Measurements from ENCODE around the gene PCNX2.
"Not testable (repeated sequence)": the region's sequence is repeated elsewhere in the genome, so short reads cannot be mapped to it uniquely, and the experiment has no call there.

The PCNX2 gene

DNA sequence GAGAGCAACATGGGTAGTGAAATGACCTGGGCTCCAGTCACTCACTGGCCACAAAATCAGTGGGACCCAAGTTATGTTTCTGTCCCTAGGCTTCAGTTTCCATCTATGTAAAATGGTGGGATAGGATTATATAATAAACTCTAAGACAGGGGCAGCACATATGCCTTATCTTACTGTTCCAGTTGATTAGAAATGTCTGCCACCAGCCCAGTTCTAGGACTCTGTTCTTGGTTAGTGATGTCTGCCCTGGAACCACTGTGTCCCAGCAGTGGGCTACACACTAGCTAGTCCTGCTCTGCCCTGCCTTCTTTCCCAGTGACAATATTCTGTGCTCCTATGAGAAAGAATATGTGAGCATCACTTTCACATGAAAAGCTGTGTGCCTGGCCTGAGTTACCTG lies 138.3 kb downstream of the PCNX2 start:
- DNase-seq: no peak

- DNase-seq: no peak
These were observed 143.7 kb downstream of the PCNX2 start for GRCh38 chr1:233151861-233152260.

- DNase-seq: no peak
These were observed 151.1 kb downstream of the PCNX2 start for GRCh38 chr1:233144434-233144833.

DNA sequence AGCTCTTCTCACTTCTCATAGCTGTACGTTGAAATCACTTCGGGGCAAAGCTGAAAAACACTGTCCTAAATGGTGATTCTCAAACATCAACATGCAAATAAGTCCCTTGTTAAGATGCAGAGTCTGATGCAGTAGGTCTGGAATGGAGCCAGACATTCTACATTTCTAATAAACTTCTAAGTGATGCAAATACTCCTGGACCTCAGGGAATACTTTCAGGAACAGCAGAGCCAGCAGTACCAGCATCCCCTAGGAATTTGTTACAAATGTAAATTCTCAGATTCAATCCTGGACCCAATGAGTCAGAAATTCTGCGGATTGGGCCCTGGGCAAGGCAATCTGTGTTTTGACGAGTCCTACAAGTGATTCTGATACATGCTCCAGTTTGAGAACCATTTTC lies 152.3 kb downstream of the PCNX2 start:
- no peak for DNase-seq

DNA sequence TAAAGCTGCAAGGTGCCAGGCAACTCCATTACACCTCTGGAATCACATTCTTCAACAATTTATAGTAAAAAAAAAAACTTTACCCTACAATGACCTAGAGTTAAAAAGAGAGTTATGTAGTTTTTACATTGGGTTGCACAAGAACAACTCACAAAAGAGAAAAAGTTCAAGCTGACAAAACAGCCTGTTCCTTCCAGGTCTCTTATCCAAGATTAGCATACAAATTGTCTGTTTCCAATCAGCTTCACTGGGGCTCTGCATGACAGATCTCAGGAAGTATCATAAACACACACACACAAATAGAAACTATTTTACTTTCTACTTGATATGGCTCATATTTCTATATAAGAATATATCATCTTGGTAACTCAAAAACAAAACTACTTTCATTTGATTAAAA lies 154.6 kb downstream of the PCNX2 start:
- DNase-seq: no peak

DNA sequence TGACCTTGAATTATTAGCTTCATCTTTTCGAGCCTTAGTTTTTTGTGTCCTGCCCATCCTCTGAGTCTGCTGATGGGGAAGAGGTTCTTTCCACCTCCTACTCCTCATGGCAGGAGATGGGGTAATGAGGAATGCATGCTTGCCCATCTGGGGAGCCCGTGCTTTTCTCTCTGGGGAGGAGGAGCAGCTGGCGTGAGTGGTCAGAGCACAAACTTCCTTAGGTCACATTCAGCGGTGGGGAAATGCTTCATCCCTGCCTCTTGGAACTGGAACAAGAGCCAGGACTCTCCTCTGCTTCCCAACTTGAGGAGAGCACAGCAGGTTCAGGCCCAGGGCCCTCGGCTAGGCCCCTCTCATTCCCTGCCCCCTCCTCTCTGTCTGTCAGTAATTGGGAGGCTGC lies 155.0 kb downstream of the PCNX2 start:
- no peak for DNase-seq

DNA sequence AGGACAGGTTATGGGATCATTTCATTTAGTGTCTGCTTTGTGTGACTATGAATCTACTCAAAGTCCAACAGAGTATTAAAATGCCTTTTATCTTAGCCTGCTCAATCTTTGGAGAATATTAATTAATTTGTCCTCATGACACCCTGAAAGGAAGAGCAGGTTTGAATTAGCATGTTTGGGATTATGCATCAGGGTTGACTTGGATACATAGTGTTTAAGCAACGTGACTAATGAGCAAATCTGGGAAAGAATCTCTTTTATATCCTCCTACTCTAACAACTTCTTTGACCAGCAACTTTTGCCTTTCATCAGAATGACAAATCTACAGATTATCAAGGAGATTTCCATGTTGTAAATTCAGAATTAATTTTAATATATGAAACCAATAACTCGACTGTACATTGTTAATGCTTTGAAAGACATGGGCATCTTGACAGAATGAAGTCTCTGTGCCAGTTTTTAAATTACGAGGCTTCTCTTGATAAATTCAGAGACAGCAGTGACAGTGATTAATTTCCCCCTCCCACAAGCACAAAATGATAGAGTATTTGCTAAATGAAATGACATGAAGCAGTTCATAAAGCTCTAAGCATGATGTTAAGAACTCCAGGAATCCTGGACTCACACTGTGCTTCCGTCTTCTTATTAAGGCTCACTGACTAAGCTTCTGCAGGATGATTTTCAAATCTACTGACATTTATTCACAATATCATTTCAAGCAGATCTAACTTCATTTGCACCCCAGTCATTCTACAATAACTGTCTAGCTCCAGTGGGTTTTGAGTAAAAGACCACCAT lies 156.5 kb downstream of the PCNX2 start:
- no peak for DNase-seq

GRCh38 chr1:233135833-233136232 lies 159.7 kb downstream of the PCNX2 start:
- no peak for DNase-seq

DNA sequence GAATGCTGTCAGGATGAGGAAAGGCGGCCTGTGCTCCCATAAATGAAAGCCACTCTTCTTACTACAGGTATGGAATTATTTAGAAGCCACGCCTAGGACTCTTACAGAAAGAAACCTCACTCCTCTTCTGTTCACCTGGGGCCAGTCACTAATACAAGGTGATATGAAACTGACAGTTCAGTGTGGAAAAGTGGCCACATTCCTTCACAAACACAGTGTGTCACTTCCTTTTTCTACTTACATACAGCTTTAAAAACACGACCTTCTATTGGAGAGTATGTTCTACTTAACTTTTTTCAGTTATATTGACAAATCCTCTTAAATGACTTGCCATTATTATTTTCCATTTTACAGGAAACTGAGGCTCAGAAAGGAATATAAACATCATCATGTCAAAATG lies 163.1 kb downstream of the PCNX2 start:
- no peak for DNase-seq

GRCh38 chr1:233129031-233129430 lies 166.5 kb downstream of the PCNX2 start:
- not testable (repeated sequence) for DNase-seq

DNA sequence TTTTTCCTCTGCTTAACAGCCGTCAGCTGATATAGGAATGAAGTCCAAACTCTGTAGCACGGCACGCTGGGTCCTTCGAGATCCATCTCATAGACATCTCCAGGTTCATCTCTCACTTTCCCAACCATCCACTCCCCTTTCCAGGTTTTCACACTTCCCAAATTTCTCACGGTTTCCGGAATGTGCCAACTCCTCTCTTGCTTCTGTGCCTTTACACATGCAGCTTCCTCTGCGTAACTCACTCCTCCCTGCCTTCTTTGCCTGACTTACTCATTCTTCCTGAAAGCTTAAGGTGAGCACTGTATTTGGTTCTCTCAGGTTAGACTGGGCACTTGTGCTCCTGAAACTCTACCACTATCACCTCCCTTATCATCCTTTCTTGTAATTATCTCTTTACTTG lies 168.4 kb downstream of the PCNX2 start:
- DNase-seq: no peak

DNA sequence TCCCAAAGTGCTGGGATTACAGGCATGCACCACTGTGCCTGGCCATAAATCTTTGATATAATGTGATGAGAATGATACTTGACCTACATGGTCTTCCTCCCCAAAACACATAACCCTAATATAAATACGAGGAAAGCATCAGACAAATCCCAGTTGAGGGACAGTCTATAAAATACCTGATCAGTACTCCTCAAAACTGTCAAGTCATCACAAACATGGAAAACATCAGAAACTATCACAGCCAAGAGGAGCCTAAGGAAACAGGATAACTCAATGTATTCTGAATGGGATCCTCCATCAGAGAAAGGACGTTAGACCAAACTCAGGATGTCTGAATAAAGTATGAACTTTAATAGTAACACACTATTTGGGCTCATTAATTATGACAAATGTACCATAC lies 172.7 kb downstream of the PCNX2 start:
- no peak for DNase-seq

GRCh38 chr1:233121947-233122559 lies 173.5 kb downstream of the PCNX2 start:
- peak; percentile 54 for DNase-seq

DNA sequence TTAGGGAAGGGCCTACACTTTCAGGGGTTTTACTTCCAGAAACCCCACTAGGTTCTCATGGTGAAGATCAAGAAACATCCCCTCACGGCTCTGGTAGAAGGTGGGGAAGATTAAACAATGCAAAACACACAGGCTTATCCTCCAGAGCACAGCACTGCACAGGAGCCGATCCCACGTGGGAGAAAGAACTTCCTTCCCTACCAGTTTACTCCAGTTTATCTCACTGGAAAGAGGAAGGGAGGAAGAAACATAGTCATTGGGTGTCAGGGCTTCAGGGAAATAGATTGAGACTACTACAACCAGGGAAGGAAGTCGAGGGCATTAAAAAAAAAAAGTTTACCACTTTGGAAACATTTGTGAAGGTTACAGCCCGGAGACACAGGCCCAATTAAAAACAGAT lies 180.7 kb downstream of the PCNX2 start:
- no peak for DNase-seq

DNA sequence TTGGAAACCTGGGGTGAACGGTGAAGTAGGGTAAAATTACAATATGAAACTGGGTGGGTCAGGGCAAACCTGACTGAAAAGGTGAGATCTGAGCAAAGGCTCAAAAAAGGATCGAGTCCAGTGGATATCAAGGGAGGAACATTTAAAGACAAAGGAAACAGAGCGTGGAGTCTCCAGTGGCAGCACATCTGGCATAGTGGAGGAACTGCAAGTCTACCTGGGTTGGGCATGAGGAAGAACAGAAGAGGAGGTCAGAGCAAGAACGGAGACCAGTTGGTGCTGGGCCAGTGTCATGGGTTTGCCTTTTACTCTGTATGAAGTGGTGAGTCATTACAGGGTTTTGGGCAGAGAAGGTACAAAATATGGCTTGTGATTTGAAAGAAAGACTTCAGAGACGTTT lies 181.4 kb downstream of the PCNX2 start:
- DNase-seq: no peak

GRCh38 chr1:233113009-233113879 lies 182.3 kb downstream of the PCNX2 start:
- DNase-seq: peak; percentile 100

- DNase-seq: no peak
These were observed 183.1 kb downstream of the PCNX2 start for GRCh38 chr1:233112186-233113008.

DNA sequence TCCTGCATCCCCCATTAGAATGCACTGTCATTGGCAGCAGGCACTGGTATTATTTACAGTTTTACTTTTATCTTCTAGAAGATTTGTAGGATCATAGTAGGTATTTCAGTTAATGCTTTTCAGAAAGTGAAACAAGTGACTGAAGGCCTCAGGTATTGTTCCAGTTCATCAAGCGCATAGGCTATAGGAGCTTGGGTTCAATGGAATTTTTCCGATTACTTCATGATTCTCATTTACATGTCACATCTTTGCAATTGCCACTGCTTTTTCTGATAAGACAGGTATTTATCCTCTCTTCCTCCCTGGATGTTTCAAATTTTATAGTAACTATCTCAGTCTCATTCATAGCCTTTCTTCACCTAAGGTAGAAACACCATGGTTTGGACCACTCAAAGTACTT lies 183.8 kb downstream of the PCNX2 start:
- DNase-seq: no peak

DNA sequence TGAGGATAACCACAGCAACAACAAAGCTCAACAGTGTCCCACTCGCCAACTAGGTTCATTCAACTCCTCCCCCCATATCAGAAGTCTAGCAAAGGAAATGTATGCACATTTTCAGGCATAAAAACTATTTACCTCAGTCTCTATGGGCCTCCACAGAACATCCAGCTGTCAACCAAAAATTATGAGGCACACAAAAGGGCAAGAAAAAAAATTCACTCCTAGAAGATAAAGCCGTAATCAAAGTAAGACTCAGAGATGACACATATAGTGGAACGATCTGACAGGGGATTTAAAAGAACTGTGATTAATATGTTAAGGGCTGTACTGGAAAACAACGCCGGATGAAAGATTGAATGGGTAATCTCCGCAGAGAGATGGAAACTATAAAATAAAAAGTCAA lies 186.4 kb downstream of the PCNX2 start:
- DNase-seq: peak; percentile 56

GRCh38 chr1:233107716-233108130 lies 187.8 kb downstream of the PCNX2 start:
- not testable (repeated sequence) for DNase-seq

GRCh38 chr1:233107130-233107660 lies 188.3 kb downstream of the PCNX2 start:
- DNase-seq: no peak

DNA sequence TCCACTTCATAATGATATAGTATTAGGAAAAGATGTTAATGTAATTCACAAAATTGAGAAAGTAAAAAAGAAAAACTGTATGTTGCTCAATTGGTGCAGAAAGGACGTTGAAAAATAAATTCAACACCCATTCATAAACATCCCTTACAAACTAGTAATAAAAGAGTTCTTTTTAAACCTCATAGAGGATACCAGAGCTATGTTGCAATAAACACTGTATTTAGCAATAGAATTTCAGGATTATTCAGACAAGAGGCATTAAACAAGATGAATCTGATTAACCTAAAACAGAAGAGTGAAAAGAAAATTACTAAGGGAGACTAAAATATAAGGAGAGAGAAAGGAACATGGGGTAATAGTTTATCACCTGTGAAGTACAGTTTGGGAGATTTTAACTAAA lies 190.3 kb downstream of the PCNX2 start:
- DNase-seq: peak; percentile 45
